GM12878 (cell line): Measurements from ENCODE around the gene ZC3H6. TPM values are rescaled to one million over a fixed set of nuclear protein-coding genes. Genes with fewer than 3 reads are reported as not detected.

Experiments
- ATAC-seq: fragments of 200-7000 bp; cut with Tn5 transposase; 3 replicates; pipeline ENCODE4 v1.9.1; 2020; ENCODE audit warnings: mild to moderate bottlenecking, moderate library complexity
- BruUV-seq: library from RNA; stranded (reverse); fragments of 400-500 nt; replicated peaks from 2 replicates; lab custom pipeline; 2021; lab: Mats Ljungman, UMichigan
- CTCF ChIA-PET: fragments of 300-600 bp; sonication (Branson Sonifier 250); formaldehyde crosslinking; extraction: SDS; loops from one replicate; lab custom pipeline; 2021; ENCODE audit warnings: inconsistent platforms; lab: Yijun Ruan, JAX
- POLR2A ChIA-PET: fragments of 350-600 bp; formaldehyde crosslinking; extraction: SDS; loops from one replicate; lab custom pipeline; 2021; ENCODE audit warnings: inconsistent platforms; lab: Charles Lee
- RAD21 ChIA-PET: fragments of 300-600 bp; sonication (Branson Sonifier 250); formaldehyde crosslinking; loops from one replicate; lab custom pipeline; 2023; ENCODE audit warnings: antibody characterized with exemption; ENCODE audit not compliant: unreplicated experiment; lab: Charles Lee
- SMC1A ChIA-PET: fragments of 300-600 bp; sonication (Branson Sonifier 250); formaldehyde crosslinking; loops from one replicate; lab custom pipeline; 2023; ENCODE audit not compliant: unreplicated experiment, uncharacterized antibody; lab: Charles Lee
- DNase-seq: peaks from one replicate; pipeline ENCODE4 v3.0.0-alpha.2; 2011; ENCODE audit warnings: low read depth, low spot score
- FAIRE-seq: peaks from 3 replicates; lab custom pipeline; 2011; peaks lifted over from hg19 to GRCh38; lab: Jason Lieb, UNC
- H2AFZ ChIP-seq: 2 replicates; pipeline ENCODE4 v1.6.0; 2011; ENCODE audit warnings: low read depth, low read length, control low read depth; ENCODE audit not compliant: control insufficient read depth
- H3K27ac ChIP-seq: 2 replicates; pipeline ENCODE4 v1.5.1; 2011; ENCODE audit warnings: control low read depth; ENCODE audit not compliant: control insufficient read depth, insufficient read depth
- H3K27me3 ChIP-seq, 2 experiments: replicated peaks in 1 of 2; 2 replicates each; pipeline versions ENCODE4 v1.6.0 to v1.6.1; 2011; ENCODE audit warnings: low read length in 1 of 2; ENCODE audit not compliant: control insufficient read depth in 2 of 2, insufficient read depth in 2 of 2
- H3K36me3 ChIP-seq, 2 experiments: 2 replicates each; pipeline ENCODE4 v1.5.1; 2011; ENCODE audit warnings: low read length in 1 of 2; ENCODE audit not compliant: control insufficient read depth in 2 of 2, insufficient read depth in 2 of 2
- H3K4me1 ChIP-seq: 2 replicates; pipeline ENCODE4 v1.6.1; 2011; ENCODE audit warnings: mild to moderate bottlenecking, low read length, moderate library complexity, mixed read lengths; ENCODE audit not compliant: control insufficient read depth, insufficient read depth
- H3K4me2 ChIP-seq: 2 replicates; pipeline ENCODE4 v1.6.0; 2011; ENCODE audit warnings: control low read depth; ENCODE audit not compliant: control insufficient read depth, insufficient read depth
- H3K4me3 ChIP-seq: fragments of 200-600 bp; sonication (generic); 2 replicates; pipeline ENCODE4 v1.5.1; 2016
- H3K79me2 ChIP-seq: 2 replicates; pipeline ENCODE4 v1.6.0; 2011; ENCODE audit warnings: low read length; ENCODE audit not compliant: control insufficient read depth, insufficient read depth
- H3K9ac ChIP-seq: 2 replicates; pipeline ENCODE4 v1.8.0; 2011; ENCODE audit warnings: low read length, control low read depth, mixed read lengths; ENCODE audit not compliant: control insufficient read depth, insufficient read depth
- H3K9me3 ChIP-seq: replicated peaks from 3 replicates; pipeline ENCODE4 v1.5.1; 2011; ENCODE audit warnings: mild to moderate bottlenecking, low read length; ENCODE audit not compliant: control insufficient read depth, insufficient read depth
- H4K20me1 ChIP-seq: 2 replicates; pipeline ENCODE4 v1.6.0; 2011; ENCODE audit not compliant: control insufficient read depth, insufficient read depth
- BCL11A ChIP-seq: IDR thresholded peaks from 2 replicates; pipeline ENCODE4 v1.6.1; 2011; ENCODE audit warnings: low read depth, low read length
- ETV6 ChIP-seq, 2 experiments: fragments of 450-650 bp in 1 of 2; IDR thresholded peaks in 1 of 2; conservative IDR thresholded peaks in 1 of 2; 2 replicates each; pipeline ENCODE4 v1.6.1; 2014; ENCODE audit warnings: antibody characterized with exemption in 1 of 2, borderline replicate concordance in 1 of 2, low read depth in 1 of 2, mild to moderate bottlenecking in 1 of 2, moderate library complexity in 1 of 2
- MTA3 ChIP-seq: IDR thresholded peaks from 2 replicates; pipeline ENCODE4 v1.6.1; 2012; ENCODE audit warnings: low read length, inconsistent platforms, borderline replicate concordance
- NR2C2 ChIP-seq: IDR thresholded peaks from 2 replicates; pipeline ENCODE4 v1.6.1; 2011; ENCODE audit warnings: borderline replicate concordance, low read depth; ENCODE audit not compliant: control insufficient read depth, insufficient read length
- PAX8 ChIP-seq: fragments of 450-650 bp; IDR thresholded peaks from 2 replicates; pipeline ENCODE4 v1.6.1; 2017; ENCODE audit warnings: mild to moderate bottlenecking, moderate library complexity
- RUNX3 ChIP-seq: IDR thresholded peaks from 2 replicates; pipeline ENCODE4 v1.6.1; 2012; ENCODE audit warnings: low read length, inconsistent platforms
- SIX5 ChIP-seq: IDR thresholded peaks from 2 replicates; pipeline ENCODE4 v1.6.1; 2011; ENCODE audit warnings: mild to moderate bottlenecking, low read depth, low read length, moderate library complexity; ENCODE audit not compliant: severe bottlenecking
- TCF7 ChIP-seq: IDR thresholded peaks from 2 replicates; pipeline ENCODE4 v1.6.1; 2014; ENCODE audit warnings: antibody characterized with exemption, borderline replicate concordance
- ZBED1 ChIP-seq: IDR thresholded peaks from 2 replicates; pipeline ENCODE4 v1.6.1; 2016; ENCODE audit warnings: borderline replicate concordance
- WGBS: methylation state at CpG from one replicate; pipeline ENCODE4 v1.1.6; 2016; ENCODE audit warnings: low lambda C conversion rate; ENCODE audit not compliant: insufficient replicate concordance, insufficient coverage; ENCODE audit errors: missing lambda C conversion rate; 5-methylcytosine and 5-hydroxymethylcytosine counted together
- in situ Hi-C: fragments of 300-500 bp; cut with MboI; formaldehyde crosslinking; loops from 9 replicates; pipeline ENCODE4 v1.14.3; 2018; ENCODE audit warnings: mixed read lengths
- intact Hi-C: fragments of 100-400 bp; cut with micrococcal nuclease; formaldehyde crosslinking; loops from one replicate; pipeline ENCODE4 v1.14.2; 2022; ENCODE audit not compliant: unreplicated experiment
- polyA plus RNA-seq, 11 experiments: library from polyadenylated mRNA; depleted of rRNA in 4 of 11; unstranded in 6 of 11; stranded (reverse) in 5 of 11; fragments of >200 nt; fragmentation: Nextera tagmentation in 4 of 11; fragmentation: Illumina TruSeq in 1 of 11; extraction: Ambion mirVana in 4 of 11; extraction: Trizol in 1 of 11; gene quantifications; 1 replicate in 1 of 11; 2 replicates in 10 of 11; pipeline versions ENCODE4 v1.2.1 to v1.2.3, GENCODE V29; 2011 to 2016; ENCODE audit warnings: inconsistent platforms in 2 of 11, missing spikeins in 2 of 11, low read depth in 1 of 11
- total RNA-seq, 4 experiments: library from RNA; depleted of rRNA in 3 of 4; stranded (reverse); fragments of >200 nt in 3 of 4; fragmentation: Illumina TruSeq in 1 of 4; extraction: Trizol in 1 of 4; gene quantifications; 2 replicates each; pipeline versions ENCODE4 v1.2.1 to v1.2.3, GENCODE V29; 2013 to 2021

Gene ZC3H6
- total and polyA plus RNA-seq, 10 of the 15 experiments (the other 5 are each of a cell fraction or from before 2014, with no cell fraction given): 0.53 to 4.7 (median 1.9) TPM

- Histone ChIP-seq H4K20me1 (no peaks in the 10 kb centered on the region), H3K79me2 (peaks cover 22% of the 10 kb centered on the region), H3K27me3 (no peaks in the 10 kb centered on the region), H3K4me3 (peak overlapping the region; percentile 72; the same call in 1 of the 2 replicates), H3K4me1 (0 out of 2 replicates have a peak, but pooled peaks cover 3% of the 10 kb centered on the region), H3K27ac (no peak overlapping the region), H3K9me3 (no peaks in the 10 kb centered on the region), H2AFZ (no peak overlapping the region), H3K36me3 (no peaks in the 10 kb centered on the region), H3K4me2 (peak overlapping the region; percentile 93), H3K9ac (no peak overlapping the region)
- intact Hi-C loops: loop anchor here (5.0 kb wide), 2 partner anchors 196 to 366 kb away; partner anchors contain the start of gene TMEM87B
- 100% methylated on average over 5 of the region's 5 CpGs for WGBS
- FAIRE-seq: no peak
- ChIA-PET CTCF (interaction anchor here (1.0 to 2.0 kb wide), 7 partner anchors 10 to 203 kb away, joined by 3 to 6 read pairs (median 4); no protein-coding TSS in a partner anchor), POLR2A (interaction anchor here (0.6 to 1.0 kb wide), 2 partner anchors 16 to 104 kb away, joined by 3 read pairs; no protein-coding TSS in a partner anchor), RAD21 (interaction anchor here (0.6 to 2.1 kb wide), 7 partner anchors 21 to 228 kb away, joined by 3 to 5 read pairs (median 4); partner anchors contain the start of genes RGPD8 and TMEM87B), SMC1A (interaction anchor here (0.6 to 2.0 kb wide), 5 partner anchors 9 to 350 kb away, joined by 3 to 17 read pairs (median 3); no protein-coding TSS in a partner anchor)
- DNase-seq: no peak
- in situ Hi-C loops: loop anchor here (10.0 kb wide), 1 partner anchor 369 kb away; the partner anchor contains the start of gene ANAPC1
- TF ChIP-seq MTA3 (no peak), SIX5 (no peak), ETV6 (conservative IDR thresholded peaks at IDR 0.05 in 1 of 2, IDR thresholded peaks at IDR 0.05 in 1 of 2; ENCODE audit: borderline replicate concordance in 1 of 2, low read depth in 1 of 2) (no peak), NR2C2 (no peak), RUNX3 (peak; percentile 21; the same call in 1 of the 2 replicates), ZBED1 (no peak), BCL11A (no peak), TCF7 (no peak), PAX8 (no peak)
- no TSS peak for BruUV-seq
- ATAC-seq: no peak
Measured at GRCh38 chr2:112253261-112253815, 22.1 kb upstream of the ZC3H6 start.
